Urothelium cell line (cell line): ENCODE measurements around the gene NALCN.
"Not testable (repeated sequence)": the region's sequence is repeated elsewhere in the genome, so short reads cannot be mapped to it uniquely, and the experiment has no call there.

Experiments
- DNase-seq: peaks from one replicate; pipeline ENCODE4 v3.0.0; 2011; ENCODE audit warnings: low spot score, mixed read lengths
- FAIRE-seq: peaks from 2 replicates; lab custom pipeline; 2011; peaks lifted over from hg19 to GRCh38; lab: Jason Lieb, UNC

The NALCN gene

DNA sequence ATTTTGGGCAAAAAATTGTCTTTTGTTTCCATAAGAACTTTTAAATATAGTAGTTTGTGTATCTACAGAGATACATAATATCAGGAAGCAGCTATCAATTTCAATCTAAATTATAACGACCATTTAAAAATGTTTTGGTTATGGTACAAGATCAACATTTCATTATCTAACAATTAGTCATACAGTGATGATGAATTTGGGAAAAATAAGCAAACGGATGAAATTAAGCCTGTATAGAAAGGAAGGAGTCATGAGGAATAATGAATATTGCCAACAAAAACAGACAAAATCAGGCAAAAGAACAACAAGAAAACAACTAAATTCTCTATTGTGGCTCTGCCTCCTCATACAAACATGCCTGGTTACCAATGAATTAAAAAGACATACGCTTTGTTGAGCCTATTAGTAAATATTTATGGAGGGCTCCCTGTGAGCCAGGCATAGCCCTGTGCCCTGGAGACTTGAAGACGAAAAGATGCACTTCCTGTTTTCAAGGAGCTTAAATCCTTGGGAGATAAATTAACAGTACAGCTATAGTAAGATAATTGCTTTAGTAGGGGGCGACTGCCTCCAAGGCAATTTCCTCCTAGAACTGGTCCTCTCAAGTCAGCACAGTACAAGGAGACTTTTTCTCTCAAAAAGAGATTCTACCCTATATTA, 73.0 kb downstream of the NALCN start:
- FAIRE-seq (no peak), DNase-seq (no peak)

DNA sequence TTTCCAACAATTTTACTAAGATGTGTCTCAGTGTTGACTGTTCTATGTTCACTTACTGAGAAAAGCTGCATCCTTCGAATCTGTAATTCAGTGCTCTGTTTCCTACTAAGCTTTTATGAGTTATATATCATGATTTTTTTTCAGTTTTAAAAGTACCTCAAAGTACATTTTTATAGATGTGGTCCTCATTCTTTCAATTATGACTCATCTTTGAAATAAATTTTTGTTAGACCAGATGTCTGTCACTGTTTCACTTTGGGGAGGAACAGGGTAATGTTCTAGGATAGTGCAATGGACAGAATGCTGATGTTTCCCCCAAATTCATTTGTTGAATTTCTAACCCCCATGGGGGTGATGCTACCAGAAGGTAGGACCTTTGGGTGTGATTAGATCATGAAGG, 74.8 kb downstream of the NALCN start:
- DNase-seq = no peak

DNA sequence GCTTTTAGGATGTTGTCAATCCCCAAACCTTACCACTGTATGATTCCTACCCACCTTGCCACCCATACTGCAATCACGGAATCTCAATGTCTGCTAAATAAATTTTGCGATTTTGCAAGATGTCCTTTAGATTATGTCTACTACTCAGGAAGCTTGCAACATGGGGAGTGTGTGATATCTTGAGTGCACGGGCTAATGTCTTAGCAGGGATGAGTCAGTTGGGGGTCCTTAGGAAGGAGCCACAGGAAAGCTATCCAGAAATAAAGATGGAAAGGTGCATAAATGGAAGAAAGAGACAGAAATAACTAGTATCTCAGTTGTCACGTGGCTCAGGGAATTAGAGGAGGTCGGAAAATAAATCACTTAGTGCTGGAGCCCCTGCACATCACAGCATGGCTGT, 77.1 kb downstream of the NALCN start:
- DNase-seq = no peak
- no peak for FAIRE-seq

More for the DNA sequence above, 74.8 kb downstream of the NALCN start:
- no peak for FAIRE-seq

- DNase-seq (no peak), FAIRE-seq (no peak)
These were observed 83.7 kb downstream of the NALCN start for GRCh38 chr13:101332583-101332982.

GRCh38 chr13:101331731-101332130, 84.6 kb downstream of the NALCN start:
- FAIRE-seq (no peak), DNase-seq (no peak)

DNA sequence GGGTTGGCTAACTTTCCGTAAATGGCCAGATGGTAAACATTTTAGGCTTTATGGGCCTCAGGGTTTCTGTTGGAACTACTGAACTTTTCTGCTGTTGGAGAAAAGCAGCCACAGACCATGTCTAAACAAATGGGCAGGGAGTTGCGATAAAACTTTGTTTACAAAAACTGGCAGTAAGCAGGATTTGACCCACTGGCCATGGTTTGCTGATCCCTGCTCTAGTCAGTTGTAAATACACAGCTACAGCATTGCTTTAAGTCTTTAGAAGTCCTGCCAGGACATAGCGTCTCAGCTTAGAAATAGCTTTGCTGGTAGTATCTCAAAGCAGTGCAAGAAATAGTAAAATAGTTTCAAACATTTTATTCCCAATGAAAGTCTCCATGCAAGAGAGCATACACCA, 88.4 kb downstream of the NALCN start:
- FAIRE-seq (no peak), DNase-seq (no peak)

DNA sequence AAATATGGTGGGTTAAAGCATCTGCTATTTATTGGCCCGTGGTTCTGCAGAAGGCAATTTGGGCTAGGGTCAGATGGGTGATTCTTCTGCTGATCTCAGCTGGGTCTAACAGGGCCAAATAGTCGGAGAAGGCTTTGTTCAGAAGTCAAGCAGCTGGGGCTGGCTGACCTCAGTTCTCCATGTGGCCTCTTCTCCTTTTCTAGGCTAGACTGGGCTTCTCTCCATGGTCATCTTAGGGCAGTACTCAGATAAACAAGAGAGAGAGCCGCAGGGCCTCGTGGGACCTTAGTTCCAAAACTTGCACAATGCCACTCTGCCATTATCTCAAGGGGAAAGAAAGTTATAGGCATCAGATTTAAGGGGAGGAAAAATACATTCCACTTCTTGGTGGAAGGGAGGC, 89.6 kb downstream of the NALCN start:
- no peak for DNase-seq
- FAIRE-seq = no peak

DNA sequence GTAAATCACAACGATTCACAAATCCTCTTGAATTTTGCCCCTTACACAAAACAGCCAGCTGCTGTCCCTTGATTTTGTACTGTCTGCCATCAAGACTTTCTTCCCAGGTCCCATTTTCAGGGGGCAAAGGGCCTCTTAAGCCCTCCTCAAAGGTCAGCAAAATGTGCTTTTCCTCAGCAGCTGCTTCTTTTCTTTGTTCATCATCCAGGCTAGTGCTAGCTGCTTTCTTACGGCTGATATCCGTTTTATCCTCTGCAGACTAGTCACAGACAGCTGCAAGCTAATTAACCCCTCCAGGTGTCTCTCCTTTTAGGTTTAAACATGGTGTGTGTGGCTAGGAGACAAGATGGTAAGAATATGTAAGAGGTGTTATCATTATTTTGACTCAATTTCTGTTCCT, 90.9 kb downstream of the NALCN start:
- DNase-seq (no peak), FAIRE-seq (no peak)

DNA sequence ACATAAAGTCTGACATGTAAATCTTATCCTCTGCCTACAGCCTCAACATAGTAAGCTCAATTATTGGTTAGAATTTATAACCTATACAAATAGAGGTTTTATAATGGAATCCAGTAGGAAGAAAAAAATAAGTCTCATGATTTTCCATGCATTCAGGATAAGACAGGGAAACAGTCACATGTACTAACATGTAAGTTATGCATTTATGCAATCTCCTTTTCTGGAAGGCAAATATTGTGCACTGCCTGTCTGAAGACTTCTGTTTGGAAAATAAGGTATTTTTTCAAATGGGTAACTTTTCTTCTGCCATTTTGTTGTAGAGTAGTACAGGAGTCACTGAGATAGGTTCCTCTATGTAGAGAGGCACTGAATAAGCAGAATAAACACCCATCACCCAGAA, 92.7 kb downstream of the NALCN start:
- FAIRE-seq = no peak
- no peak for DNase-seq

DNA sequence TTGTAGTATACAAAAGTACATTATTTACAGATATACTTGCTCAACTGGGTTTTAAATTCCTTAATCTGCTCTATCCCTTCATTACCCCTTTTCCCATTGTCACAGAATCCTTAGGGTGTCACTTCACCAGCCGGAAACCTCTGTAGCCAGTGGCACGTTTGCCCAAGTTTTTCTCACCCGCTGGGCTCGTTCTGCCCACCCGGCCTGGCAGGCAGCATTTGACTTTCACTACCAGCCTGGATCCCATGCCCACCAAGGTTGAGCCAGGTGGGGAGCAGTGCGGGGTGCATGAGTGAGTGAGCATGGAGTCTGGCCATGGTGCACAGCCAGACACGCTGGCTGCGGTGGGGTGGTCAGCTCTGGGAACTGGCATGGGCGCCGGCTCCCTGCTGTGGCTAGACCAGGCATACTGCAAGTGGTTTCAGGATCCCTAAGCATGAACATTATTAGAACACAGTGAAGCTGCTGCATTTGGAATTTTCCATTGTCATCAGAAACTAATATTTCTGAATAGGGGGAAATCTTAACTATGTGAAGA, 98.3 kb downstream of the NALCN start:
- DNase-seq (no peak), FAIRE-seq (no peak)

DNA sequence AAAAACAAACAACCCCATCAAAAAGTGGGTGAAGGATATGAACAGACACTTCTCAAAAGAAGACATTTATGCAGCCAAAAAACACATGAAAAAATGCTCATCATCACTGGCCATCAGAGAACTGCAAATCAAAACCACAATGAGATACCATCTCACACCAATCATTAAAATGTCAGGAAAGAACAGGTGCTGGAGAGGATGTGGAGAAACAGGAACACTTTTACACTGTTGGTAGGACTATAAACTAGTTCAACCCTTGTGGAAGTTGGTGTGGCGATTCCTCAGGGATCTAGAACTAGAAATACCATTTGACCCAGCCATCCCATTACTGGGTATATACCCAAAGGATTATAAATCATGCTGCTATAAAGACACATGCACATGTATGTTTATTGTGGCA, 102.8 kb downstream of the NALCN start:
- not testable (repeated sequence) for DNase-seq, FAIRE-seq

DNA sequence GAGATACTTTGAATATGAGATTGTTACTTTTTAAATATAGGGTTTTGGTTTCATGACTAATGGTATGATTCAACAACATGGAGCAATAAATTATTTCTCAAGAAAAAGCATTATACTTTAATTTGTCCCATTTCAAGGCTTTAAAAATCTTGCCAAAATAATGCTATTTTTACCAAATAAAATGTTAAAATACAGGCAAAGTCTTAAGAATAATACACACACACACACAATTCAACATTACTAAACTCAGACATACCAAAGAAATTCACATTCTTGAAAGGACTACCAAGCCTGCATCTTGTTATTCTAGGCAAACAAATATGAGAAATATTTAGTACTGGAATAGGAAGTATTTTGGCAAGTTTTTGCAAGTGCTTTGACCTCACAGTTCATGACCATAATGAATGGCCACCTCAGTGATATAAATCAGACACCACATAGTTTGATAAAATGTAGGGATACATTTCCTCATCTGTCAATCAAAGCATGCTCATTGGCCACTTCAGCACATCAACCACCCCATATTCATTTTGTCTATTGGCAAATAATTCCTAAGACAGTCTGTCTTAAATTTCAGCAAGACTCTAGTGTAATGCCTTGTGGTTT, 107.2 kb downstream of the NALCN start:
- DNase-seq (no peak), FAIRE-seq (no peak)

DNA sequence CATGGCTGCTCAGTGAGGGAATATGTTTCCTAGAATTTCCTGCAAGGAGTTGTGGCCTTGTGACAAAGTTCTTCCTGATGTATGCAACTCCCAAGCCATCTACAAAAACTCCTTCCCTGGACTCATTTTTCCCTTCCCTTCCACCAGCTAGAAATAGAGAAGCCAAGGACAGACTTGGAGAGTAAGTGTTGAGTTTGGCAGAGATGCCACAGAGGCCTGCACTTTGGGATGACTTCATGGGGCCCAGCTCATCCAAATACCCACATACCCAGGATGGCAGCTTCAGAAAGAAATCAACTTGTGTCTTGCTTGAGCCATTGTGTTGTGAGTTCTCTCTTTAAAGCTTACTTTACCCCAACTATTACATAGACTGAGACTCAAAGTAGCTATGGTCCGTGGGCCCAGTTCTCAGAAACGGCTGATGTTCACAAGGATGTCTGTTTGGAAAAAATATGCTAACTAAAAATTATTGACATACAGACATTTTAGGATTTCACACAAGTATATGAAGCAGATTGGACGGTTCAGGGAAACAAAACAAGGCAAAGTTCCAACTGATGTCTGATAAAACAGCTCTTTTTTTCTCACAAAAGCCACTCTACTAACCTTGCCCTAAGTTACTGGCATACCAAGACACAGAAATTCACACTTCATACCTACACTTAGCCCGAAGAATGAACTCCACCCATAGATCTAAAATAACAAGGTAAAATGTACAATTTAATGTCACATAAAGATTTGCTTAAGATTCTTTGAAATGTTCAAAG, 107.9 kb downstream of the NALCN start:
- DNase-seq = no peak
- FAIRE-seq = no peak

GRCh38 chr13:101307181-101307701, 109.1 kb downstream of the NALCN start:
- FAIRE-seq = no peak
- no peak for DNase-seq

DNA sequence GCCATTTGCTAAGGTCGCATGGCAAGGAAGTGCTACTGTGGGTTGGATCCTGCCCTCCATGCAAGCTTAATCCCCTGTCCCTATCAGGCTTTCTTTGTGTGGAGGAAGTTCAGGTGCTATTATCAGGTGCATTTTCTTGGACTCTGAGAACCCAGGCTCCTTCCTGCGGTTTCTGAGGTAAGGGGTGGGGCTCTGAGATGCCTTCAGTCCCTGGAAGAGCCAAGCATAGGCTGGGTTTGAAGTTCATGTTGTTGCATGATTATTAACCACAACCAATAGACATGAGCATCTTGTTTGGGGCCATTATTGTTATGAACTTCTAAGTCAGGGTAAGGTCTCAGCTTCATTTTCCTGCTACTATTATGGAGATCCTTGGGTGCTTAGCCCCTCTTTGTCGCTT, 109.5 kb downstream of the NALCN start:
- DNase-seq = no peak
- FAIRE-seq = no peak

- no peak for FAIRE-seq
- no peak for DNase-seq
These were observed 110.3 kb downstream of the NALCN start for GRCh38 chr13:101305981-101306411.

DNA sequence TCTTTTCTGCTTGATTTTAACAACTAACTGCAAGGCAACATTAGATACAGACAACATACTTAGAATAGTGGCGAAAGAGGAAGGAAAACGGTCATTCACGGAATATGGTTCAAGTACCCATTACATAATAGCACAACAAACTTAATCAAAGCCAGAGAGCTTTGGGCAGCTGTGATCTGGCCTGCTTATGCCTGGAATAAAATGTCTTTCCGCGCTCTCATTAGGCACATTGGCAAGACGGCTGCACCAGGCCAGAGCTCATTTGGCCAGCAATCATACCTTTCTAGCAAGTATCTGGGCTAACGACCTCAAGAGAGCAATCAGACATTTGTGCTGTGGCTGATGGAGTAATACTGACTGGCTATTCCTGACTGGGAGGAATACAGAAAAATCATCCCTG, 112.8 kb downstream of the NALCN start:
- FAIRE-seq (no peak), DNase-seq (no peak)

DNA sequence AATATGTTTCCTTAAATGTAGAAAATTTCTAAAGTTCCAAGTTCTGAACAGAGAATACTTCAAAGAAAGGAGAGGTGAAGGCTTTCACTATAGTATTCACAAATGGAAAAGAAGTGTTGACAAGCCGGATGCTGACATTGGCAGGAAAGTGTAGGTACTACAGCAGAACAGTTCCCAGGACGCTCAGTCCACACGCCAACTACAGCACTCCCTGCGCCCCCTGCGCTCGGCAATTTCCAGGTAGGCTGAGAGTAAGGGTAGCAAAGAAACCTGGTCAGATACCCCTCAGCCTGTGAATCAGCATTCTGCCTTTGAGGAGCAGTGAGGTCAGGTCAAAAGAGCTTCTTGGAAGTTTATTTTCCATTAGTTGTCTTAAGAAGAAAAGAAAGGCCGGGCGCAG, 115.3 kb downstream of the NALCN start:
- no peak for FAIRE-seq
- no peak for DNase-seq

- FAIRE-seq (no peak), DNase-seq (no peak)
These were observed 115.8 kb downstream of the NALCN start for GRCh38 chr13:101300531-101300930.

- FAIRE-seq (no peak), DNase-seq (no peak)
These were observed 117.8 kb downstream of the NALCN start for GRCh38 chr13:101298517-101298916.

DNA sequence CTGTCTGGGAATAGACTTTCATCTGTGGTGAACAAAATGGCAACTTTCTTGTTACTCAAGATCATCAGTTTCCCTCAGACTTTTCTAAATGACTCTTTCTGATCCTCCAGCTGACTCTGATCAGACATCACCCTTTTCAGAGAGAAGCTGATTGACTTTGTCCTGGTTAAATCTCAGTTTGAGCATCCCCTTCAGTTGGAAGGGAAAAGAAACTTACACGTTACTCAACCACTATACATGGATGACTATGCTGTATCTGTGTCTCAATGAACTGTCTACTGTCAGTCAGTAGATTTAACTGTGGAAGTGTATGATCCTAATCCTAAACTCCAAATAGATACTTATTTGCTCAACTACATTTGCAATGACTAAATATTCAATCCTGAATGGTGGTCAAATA, 118.5 kb downstream of the NALCN start:
- FAIRE-seq = no peak
- no peak for DNase-seq

GRCh38 chr13:101292711-101293110, 123.6 kb downstream of the NALCN start:
- DNase-seq = no peak
- FAIRE-seq = no peak
